Activated CD4-positive, CD25-positive, alpha-beta regulatory T cell treated with anti-CD3 and anti-CD28 coated beads, Interleukin-2, amount 50 U/mL, for 24 hours (primary cell): ENCODE data around the gene VPS4B.
"Not testable (repeated sequence)": the region's sequence is repeated elsewhere in the genome, so short reads cannot be mapped to it uniquely, and the experiment has no call there.

Experiments
- ATAC-seq, 2 donors: fragments of 150-1000 bp; cut with Tn5 transposase; one replicate each; pipeline ENCODE4 v1.10.0; 2021; ENCODE audit warnings: mild to moderate bottlenecking in 1 of 2, moderate library complexity in 1 of 2

VPS4B gene

GRCh38 chr18:63367053-63367953 is 55.0 kb downstream of the VPS4B start, which contains the start of gene KDSR:
Gene KDSR (minus strand): TSS chr18:63367206. CDS start chr18:63367118, 88 bp downstream.
- ATAC-seq = peak; percentile 90 to 91

GRCh38 chr18:63366213-63367052 is 55.8 kb downstream of the VPS4B start:
- peak; percentile 65 to 66 for ATAC-seq

- ATAC-seq = no peak
Measured at GRCh38 chr18:63365876-63366212, 56.4 kb downstream of the VPS4B start.

- no peak for ATAC-seq
Measured at GRCh38 chr18:63363951-63364350, 58.3 kb downstream of the VPS4B start.

- not testable (repeated sequence) for ATAC-seq
Measured at GRCh38 chr18:63363420-63363819, 58.9 kb downstream of the VPS4B start.

GRCh38 chr18:63356272-63356896 is 65.9 kb downstream of the VPS4B start:
- ATAC-seq = no peak

GRCh38 chr18:63350230-63350629 is 72.0 kb downstream of the VPS4B start:
- ATAC-seq = no peak

- no peak for ATAC-seq
Measured at GRCh38 chr18:63348508-63349136, 73.7 kb downstream of the VPS4B start.

GRCh38 chr18:63346480-63347183 is 75.6 kb downstream of the VPS4B start:
- no peak for ATAC-seq

GRCh38 chr18:63346031-63346430 is 76.2 kb downstream of the VPS4B start:
- no peak for ATAC-seq

- no peak for ATAC-seq
Measured at GRCh38 chr18:63344918-63345317, 77.4 kb downstream of the VPS4B start.

GRCh38 chr18:63344263-63344662 is 78.0 kb downstream of the VPS4B start:
- no peak for ATAC-seq

GRCh38 chr18:63342206-63342605 is 80.1 kb downstream of the VPS4B start:
- no peak for ATAC-seq

- peak; percentile 32 to 48 for ATAC-seq
Measured at GRCh38 chr18:63339920-63340484, 82.3 kb downstream of the VPS4B start.
